GM18507 (cell line): ENCODE measurements around the gene CBX3.
"Not testable (repeated sequence)": the region's sequence is repeated elsewhere in the genome, so short reads cannot be mapped to it uniquely, and the experiment has no call there.

Experiments used
- DNase-seq: peaks from one replicate; pipeline ENCODE4 v3.0.0; 2011; ENCODE audit warnings: low read depth; ENCODE audit not compliant: insufficient read length; ENCODE audit errors: extremely low spot score
- FAIRE-seq: peaks from 2 replicates; lab custom pipeline; 2011; peaks lifted over from hg19 to GRCh38; lab: Jason Lieb, UNC

The CBX3 gene

DNA sequence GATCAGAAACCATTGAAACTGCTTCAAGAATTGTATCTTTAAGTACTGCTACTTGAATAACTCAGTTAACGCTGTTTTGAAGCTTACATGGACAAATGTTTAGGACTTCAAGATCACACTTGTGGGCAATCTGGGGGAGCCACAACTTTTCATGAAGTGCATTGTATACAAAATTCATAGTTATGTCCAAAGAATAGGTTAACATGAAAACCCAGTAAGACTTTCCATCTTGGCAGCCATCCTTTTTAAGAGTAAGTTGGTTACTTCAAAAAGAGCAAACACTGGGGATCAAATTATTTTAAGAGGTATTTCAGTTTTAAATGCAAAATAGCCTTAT, 15.7 kb upstream of the CBX3 start:
- FAIRE-seq: peak; percentile 31
- no peak for DNase-seq

DNA sequence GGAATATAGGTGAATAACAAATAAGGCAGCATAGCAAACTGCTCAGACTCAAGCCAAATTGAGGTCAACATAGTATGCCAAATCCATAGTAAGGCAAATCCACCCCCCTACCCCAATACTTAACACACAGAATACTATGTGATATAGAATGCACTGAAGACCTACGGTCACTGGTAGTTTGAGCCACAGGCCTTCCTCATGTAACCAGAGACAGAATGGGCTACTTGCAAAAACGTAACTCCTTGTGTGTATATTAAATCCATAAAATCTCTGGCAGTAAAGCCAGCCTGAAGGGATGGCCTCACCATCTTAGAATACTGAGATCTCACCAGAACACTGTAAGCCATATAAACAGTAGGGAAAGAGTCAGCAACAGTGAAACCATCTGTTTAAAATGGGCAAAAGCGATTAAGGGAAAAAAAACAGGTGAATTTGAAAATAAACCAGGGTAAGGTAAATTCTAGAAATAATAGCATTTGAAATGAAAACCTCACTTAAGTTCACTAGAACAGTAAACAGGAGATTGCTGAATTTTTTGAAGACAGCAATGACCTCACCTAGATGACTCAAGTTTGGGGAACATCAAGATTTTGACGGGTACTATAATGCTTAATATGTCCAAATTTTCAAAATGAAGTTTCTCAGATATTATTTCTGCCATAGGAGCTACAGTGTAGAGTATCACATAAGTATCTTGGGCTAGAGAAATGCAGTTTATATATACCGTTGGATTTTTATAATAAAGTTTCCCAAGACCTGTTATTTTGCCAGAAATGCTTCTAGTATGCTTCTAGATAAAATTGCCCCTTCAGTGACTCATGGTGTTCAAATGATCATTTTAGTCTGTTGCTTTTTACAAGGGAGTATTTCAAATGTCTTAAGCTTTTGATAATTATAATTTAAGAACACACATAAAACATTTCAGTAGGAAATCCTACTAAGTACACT, 14.9 kb upstream of the CBX3 start:
- DNase-seq (no peak), FAIRE-seq (peak; percentile 36)

DNA sequence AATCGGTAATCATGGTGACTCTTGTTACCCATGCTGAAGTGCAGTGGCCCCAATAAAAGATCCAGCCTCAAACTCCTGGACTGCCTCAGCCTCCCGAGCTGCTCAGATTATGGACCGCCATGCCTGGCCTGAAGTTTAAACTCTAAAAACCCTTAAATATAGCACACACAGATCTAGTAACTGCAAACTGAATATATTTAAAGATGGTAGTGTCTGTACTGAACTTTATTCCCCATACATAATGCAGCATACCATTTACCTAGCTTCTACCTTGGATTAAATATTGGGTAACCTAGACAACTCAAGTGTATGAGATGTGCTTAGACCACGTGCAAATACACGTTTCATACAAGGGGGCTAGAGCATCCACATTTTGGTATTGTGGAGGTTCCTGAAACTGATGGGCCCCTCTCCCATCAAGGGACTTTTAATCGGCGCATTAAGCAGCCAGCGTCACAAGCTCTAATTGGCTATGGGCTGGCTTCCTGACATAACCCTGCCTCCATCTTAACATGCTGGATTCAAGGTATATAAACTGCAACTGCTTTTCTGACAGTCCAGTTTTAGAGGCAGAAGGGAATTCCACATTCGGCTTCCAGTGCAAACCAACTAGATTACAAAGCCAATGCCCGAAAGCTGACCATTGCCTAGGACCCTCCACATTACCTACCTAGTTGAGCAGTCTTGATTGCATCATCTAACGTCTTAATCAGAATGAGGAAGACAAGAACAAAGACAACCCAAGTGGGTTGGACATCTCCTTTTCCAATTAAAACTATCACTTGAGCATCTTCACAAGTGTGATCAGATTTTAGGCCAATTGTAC, 14.0 kb upstream of the CBX3 start:
- no peak for DNase-seq
- no peak for FAIRE-seq

DNA sequence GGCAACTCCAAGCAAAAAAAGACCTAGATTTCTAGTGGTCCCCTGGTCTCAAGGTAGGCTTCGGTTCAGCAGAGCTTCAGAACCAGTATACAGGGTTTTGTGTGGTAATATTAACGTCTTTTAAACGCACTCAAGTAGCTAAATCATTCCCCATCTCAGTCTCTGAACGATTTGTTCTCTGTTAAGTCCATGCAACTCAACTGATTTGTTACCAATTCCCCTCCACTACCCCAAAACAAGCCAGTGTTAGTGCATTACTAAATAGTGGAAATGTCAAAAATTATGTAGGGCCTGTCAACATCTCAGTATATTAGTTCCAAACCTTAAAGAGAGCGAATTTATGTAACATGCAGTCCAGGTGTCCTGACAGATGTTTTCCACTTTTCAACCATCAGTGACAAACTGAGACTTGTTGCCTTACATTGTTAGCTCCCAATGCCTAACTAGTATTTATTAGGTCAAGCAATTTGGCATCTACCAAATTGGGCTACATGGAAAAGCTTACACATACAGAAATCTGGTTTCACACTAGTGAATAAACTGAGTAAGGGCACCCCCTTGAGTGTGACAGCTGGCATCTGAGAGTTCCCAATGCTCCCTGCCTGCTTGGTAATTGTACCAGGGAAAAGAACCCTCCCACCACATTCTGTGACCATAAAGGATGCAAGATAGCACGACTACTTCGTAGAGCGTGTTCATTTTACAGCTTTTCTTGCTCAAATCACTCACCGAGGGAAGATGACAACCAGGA, 13.2 kb upstream of the CBX3 start:
- peak; percentile 35 for FAIRE-seq

DNA sequence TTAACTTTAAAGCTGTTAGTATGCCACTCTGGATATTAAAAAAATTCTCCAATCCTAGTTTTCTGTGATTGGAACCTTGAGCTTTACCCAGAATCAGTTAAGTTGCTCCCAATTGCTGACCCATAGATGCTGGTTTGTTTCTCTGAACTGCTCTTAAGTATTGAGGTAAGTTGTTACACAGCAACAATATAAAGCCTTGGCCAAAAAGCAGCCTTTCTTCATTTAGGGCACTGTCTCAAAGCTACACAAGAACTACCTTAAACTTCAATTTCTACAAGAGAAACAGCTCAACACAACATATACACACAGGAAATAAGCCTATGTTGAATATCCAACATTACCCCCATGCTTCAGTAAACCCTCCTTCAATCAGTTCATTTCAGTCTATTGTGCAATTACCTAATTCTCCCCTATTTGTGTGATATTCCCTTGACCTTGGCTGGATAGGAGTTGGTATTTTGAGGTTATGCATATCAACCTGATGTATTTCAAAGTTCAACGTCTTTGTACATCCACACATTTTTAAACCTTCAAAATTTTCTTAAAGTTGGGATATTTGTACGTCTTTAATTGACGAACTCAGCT, 12.5 kb upstream of the CBX3 start:
- DNase-seq (no peak), FAIRE-seq (no peak)

More for the DNA sequence above, 13.2 kb upstream of the CBX3 start:
- DNase-seq: no peak

DNA sequence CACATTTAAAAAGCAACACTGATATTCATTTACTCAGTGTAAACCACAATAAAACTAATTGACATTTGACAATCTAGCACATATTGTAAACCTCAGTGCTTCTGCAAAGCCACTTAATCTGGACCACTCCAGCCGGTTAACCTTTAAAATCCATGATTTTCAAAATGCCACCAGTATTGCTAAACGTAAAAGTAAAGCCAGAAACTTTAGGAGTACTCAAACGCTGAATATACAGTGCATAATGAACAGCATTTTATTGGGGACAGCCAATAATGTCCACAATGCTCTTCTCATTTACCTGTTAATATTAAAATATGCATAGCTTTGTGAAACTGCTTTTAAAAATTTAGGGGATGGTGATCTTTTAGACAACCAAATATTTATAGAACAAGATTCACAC, 11.8 kb upstream of the CBX3 start:
- DNase-seq (no peak), FAIRE-seq (no peak)

DNA sequence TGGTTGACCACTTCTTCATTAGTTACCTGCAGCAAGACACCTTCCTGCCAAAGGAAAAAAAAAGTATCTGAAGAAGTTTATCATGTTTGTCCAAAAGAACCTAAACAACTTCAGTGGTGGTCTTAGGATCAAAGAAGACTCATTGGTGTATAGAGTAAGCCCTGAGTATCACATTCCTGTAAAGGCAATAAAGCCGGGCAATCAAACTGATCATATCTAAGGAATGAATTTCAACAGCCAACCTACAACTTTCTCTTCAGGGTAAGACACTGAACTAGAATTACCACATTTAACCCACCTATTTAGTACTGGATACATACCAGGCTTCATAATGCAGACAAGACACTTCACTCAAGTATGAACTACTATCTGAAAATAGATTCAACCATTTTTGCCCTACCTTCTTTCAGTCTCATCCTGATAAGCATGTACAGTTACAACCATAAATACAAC, 11.1 kb upstream of the CBX3 start:
- DNase-seq (no peak), FAIRE-seq (no peak)

DNA sequence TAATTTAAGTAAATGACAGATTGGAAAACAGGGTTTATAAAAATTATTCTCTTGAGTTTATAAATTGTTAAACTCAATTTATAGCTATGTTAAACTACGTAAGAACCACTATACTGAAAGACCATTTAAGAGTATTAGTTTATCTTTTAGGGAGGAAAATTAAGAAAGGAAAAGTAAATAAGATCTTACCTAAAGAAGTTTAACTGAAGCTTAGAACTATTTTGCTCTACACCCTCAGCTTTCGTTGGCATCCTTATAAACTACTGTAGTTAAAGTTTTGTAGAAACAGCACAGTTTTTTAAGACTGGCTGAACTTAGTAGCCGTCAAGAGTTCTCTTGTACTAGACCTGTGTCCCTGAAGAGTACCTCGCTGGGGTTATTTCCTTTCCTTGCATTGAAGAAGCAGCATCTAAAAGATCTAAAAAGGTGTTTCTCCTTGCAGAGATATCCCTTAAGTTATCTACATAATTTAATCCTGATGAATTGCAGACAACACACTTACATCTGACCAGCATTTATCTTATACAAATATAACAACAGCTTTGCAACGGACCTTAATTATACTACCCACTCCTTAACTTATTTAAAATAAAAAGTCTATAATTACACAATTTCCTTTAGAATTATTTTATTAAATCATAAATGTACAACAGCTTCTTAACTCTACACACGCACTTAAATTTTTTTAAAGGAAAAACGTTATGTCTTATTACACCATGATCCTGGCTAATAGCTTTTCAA, 10.1 kb upstream of the CBX3 start:
- no peak for FAIRE-seq
- no peak for DNase-seq

DNA sequence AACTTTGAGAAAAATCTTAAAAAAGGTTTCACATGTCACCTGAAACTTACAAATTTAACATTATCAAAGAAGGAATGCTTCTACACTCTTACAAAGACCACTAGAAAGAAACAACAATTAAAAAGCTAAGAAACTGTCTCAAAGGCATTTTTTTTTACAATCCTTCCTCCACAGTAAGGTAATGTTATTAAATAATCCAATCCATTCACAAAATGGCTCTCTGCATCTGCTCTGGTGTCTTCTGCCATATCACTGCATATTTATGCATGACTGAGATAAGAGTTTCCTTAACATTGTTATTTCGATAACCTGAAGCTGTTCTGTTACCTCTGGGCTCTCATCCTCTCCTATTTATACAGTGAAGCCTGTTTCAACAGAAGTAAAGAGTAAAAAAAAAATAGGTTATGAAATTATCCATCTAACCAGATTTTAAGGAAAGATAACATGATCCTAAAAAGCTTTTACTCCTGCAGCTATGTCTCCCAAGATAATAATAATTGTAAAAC, 9.5 kb upstream of the CBX3 start:
- FAIRE-seq (no peak), DNase-seq (no peak)

DNA sequence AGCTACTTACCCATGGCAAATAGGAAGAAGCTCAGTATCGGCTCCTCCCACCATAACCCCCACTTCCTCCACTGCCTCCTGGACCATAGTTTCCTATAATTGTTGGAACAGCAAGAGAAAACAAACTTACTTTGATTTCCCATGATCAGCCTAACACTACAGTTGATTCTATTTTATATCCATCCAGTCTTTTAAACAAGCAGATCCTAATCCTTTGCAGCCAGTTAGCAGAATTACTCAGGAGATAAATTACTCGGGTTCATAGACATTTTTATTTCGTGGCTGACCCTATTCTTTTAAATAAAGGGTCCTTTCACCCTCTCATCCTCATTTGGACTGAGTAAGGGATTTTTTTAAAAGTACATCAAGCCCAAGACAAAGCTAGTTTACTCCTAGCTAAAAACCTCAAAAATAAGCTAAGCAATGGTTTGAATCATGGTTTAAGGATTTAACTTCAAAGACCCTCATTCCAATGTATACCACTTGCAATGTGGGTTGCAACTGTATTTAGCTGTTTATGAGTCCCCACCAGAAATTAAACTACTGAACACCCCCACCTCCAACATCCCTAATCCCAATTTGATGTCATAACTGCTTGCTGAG, 9.0 kb upstream of the CBX3 start:
- DNase-seq (no peak), FAIRE-seq (no peak)

DNA sequence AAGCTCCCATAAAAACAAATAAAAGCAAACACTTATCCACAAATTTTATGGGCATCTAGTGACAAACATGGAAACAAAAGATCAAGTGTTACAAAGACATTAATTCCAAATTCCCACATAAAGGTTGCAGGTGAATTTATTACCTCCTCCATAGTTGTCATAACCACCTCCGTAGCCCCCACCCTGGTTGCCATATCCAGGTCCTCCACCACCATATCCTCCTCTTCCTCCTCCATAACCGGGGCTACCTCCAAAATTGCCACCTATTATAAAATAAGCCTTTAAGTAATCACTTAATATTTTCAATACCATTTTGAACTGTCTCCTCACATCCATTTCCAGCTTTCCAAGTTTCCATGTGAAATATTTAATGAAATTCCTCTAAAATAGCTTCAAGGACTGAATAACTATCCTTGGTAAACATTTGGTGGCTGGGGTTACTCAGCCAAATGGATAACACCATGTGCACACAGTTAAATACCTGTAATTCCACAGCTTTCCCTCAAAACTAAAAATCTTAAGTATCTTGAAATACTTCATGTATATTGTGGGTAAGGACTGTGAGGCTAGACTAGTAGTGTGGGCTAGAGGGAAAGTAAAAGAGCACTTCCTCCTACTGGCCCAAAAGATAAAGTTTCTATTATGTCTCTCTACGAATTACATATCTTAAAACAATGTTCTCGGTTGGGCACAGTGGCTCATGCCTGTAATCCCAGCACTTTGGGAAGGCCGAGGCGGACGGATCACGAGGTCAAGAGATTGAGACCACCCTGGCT, 7.9 kb upstream of the CBX3 start:
- DNase-seq: no peak
- FAIRE-seq: no peak

DNA sequence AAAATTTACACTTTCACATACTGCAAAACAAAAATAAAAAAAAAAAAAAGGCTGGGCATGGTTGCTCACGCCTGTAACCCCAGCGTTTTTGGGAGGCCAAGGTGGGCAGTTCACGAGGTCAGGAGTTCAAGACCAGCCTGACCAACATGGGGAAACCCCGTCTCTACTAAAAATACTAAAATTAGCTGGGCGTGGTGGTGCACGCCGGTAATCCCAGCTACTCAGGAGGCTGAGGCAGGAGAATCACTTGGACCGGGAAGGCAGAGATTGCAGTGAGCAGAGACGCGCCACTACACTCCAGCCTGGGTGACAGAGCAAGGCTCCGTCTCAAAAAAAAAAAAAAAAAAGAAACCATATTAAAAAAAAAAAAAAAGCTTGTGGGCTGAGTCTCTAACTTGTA, 6.8 kb upstream of the CBX3 start:
- not testable (repeated sequence) for DNase-seq, FAIRE-seq

DNA sequence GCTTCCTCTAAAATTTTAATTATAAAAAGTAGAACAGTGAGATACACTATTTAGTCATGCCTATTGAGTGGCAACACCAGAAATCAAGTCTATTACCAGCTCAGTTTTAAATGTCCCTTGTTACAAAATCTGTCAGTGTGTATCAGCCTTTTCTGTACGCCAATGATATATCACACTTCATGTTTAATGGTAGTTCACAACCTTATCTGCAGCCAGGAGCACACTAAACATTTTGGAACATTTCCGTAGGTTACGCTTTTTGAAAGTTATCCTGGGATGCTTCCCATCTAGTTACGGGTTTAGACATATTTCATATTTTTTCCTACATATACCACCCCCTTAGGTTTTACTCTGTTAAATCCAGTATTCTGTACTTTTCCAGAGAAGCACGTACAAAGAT, 6.4 kb upstream of the CBX3 start:
- DNase-seq (no peak), FAIRE-seq (no peak)

DNA sequence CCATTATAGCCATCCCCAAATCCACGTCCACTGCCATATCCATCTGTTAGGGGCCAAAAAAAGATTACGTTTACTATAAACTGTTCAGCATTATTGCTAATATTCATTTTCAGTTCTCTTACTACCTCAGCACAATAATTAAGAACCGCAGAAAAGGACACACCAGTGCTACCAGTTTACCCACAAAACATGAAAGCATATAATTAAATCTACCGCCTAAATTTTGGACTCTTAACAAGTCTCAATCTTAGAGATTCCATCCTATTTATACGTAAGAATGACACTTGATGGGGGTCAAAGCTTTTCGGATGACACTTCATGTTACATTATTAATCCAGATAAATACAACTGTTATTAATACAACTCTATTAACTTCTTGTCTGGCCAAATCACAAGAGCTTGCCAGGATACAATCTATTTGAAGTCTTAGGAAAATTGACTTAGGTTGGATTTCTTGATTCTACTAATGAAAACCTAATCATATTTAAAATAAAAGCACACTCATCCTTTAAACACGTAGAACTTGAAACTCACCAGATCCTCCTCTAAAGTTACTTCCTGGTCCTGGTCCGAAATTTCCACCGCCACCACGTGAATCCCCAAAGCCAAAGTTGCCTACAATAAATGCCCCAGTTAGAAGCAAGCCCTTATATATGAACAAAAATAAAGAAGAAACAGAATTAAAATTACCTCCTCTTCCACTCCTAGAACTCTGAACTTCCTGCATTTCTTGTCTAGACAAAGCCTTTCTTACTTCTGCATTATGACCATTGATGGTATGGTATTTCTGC, 5.5 kb upstream of the CBX3 start:
- no peak for DNase-seq

DNA sequence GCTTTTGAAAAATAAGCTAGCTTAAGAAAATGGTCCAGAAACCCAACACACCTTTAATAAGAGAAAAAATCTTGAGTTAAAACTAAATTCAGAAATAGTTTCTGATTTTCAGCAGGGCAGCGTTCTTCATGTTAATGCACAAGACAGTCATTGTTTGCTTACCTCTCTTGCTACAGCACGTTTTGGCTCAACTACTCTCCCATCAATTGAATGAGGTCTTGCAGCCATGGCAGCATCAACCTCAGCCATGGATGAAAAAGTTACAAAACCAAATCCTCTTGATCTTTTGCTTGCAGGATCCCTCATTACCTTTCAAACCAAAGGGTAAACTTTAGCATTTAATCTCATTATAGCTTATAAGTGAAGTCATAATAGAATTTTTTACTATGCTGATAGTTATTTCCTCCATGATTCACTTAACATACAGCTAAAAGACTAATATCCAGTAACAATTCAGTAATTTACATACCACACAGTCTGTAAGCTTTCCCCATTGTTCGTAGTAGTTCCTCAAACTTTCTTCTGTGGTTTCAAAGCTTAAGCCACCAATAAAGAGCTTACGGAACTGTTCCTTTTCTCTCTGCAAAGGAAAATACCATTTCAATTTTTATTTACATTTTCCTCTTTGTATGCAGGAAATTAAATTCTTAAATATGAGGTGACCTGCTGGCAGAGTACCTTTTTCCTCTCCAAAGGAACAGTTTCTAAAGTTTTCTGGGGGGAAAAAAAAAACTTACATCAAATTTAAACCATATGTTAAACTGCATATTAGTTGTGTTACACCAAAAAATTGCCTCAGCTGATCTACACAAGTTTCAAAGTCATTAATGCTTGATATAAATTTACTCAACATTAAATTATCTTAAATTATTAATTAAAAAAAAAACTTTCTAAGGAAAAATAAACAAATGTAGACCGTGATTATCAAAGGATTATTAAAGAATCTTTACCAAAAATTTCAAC, 4.1 kb upstream of the CBX3 start:
- no peak for DNase-seq
- FAIRE-seq: peak; percentile 72

More for the DNA sequence above, 5.5 kb upstream of the CBX3 start:
- FAIRE-seq: no peak
